ENCODE measurements around the gene PPP1R14C.

DNA sequence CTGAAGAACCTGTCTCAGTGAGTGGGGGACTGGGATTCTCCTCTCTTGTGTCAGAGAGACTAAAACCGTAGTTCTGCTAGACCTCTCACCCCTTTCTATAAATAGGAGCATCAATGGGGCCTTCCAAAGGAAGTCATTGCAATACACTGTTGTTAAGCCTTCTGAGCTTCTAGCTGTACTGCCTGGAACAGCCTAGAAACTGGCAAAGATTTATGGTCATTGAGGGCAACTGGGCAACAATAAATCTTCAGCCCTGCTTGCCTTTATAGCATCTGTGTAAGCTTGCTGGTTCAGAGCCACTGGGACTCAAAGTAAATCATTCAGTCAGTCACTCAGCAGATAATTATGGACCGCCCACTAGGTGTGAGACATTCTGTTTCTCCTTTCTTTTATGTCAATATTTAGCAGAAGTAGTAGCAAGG, 53.2 kb downstream of the PPP1R14C start:
- TF ChIP-seq, protein P1, sequence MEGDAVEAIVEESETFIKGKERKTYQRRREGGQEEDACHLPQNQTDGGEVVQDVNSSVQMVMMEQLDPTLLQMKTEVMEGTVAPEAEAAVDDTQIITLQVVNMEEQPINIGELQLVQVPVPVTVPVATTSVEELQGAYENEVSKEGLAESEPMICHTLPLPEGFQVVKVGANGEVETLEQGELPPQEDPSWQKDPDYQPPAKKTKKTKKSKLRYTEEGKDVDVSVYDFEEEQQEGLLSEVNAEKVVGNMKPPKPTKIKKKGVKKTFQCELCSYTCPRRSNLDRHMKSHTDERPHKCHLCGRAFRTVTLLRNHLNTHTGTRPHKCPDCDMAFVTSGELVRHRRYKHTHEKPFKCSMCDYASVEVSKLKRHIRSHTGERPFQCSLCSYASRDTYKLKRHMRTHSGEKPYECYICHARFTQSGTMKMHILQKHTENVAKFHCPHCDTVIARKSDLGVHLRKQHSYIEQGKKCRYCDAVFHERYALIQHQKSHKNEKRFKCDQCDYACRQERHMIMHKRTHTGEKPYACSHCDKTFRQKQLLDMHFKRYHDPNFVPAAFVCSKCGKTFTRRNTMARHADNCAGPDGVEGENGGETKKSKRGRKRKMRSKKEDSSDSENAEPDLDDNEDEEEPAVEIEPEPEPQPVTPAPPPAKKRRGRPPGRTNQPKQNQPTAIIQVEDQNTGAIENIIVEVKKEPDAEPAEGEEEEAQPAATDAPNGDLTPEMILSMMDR (optimal IDR thresholded peaks at IDR 0.05 in 1 of 3, IDR thresholded peaks at IDR 0.05 in 1 of 3, conservative IDR thresholded peaks at IDR 0.05 in 1 of 3; ENCODE audit: extremely low read depth in 1 of 3, insufficient read depth in 2 of 3, low read length in 3 of 3) = no peak
- TF ChIP-seq EZH2 (IDR thresholded peaks at IDR 0.05; ENCODE audit: low read length) = no peak

Data from keratinocyte (primary cell).